H9 (cell line): Measurements from ENCODE around the gene DNAJC17. TPM values are rescaled to one million over a fixed set of nuclear protein-coding genes. Genes with fewer than 3 reads are reported as not detected.

ENCODE experiments used
- DNase-seq: peaks from one replicate; pipeline ENCODE4 v3.0.0-alpha.2; 2017
- H2AFZ ChIP-seq: one replicate; pipeline ENCODE4 v1.6.1; 2013; ENCODE audit warnings: mild to moderate bottlenecking, low read length, control low read depth, moderate library complexity
- H2AK5ac ChIP-seq: 2 replicates; pipeline ENCODE4 v1.6.1; 2013; ENCODE audit warnings: low read length, control low read depth, mixed read lengths; ENCODE audit not compliant: insufficient read length
- H2BK120ac ChIP-seq: one replicate; pipeline ENCODE4 v1.6.1; 2013; ENCODE audit warnings: low read depth, mild to moderate bottlenecking, low read length, control low read depth, inconsistent platforms; ENCODE audit not compliant: poor library complexity, severe bottlenecking
- H2BK12ac ChIP-seq: 2 replicates; pipeline ENCODE4 v1.6.1; 2013; ENCODE audit warnings: low read length, control low read depth, mixed read lengths, low read depth; ENCODE audit not compliant: insufficient read length
- H2BK15ac ChIP-seq: 2 replicates; pipeline ENCODE4 v1.6.1; 2013; ENCODE audit warnings: low read depth, low read length, control low read depth
- H2BK20ac ChIP-seq: one replicate; pipeline ENCODE4 v1.6.1; 2013; ENCODE audit warnings: low read depth, mild to moderate bottlenecking, low read length, control low read depth, inconsistent platforms; ENCODE audit not compliant: poor library complexity, severe bottlenecking
- H2BK5ac ChIP-seq: 2 replicates; pipeline ENCODE4 v1.6.1; 2013; ENCODE audit warnings: low read length, control low read depth, mixed read lengths; ENCODE audit not compliant: insufficient read length
- H3K14ac ChIP-seq: 2 replicates; pipeline ENCODE4 v1.6.1; 2013; ENCODE audit warnings: low read length, control low read depth; ENCODE audit not compliant: insufficient read depth
- H3K18ac ChIP-seq: 2 replicates; pipeline ENCODE4 v1.6.1; 2013; ENCODE audit warnings: low read depth, mild to moderate bottlenecking, mixed read lengths, low read length, control low read depth; ENCODE audit not compliant: insufficient read length
- H3K23ac ChIP-seq: 2 replicates; pipeline ENCODE4 v1.6.1; 2013; ENCODE audit warnings: low read length, control low read depth, mixed read lengths, low read depth; ENCODE audit not compliant: insufficient read length
- H3K23me2 ChIP-seq: 2 replicates; pipeline ENCODE4 v1.6.1; 2013; ENCODE audit warnings: low read depth, mild to moderate bottlenecking, mixed read lengths, low read length, control low read depth; ENCODE audit not compliant: insufficient read length, poor library complexity, severe bottlenecking
- H3K27ac ChIP-seq: 2 replicates; pipeline ENCODE4 v1.5.1; 2013; ENCODE audit warnings: low read length, control low read depth, mixed read lengths, low read depth; ENCODE audit not compliant: insufficient read length
- H3K27me3 ChIP-seq: 2 replicates; pipeline ENCODE4 v1.6.1; 2013; ENCODE audit warnings: low read length, control low read depth, inconsistent platforms; ENCODE audit not compliant: insufficient read depth
- H3K4ac ChIP-seq: 2 replicates; pipeline ENCODE4 v1.6.1; 2013; ENCODE audit warnings: low read depth, mild to moderate bottlenecking, control low read depth, inconsistent platforms, low read length, moderate library complexity
- H3K4me1 ChIP-seq: 2 replicates; pipeline ENCODE4 v1.6.1; 2013; ENCODE audit warnings: low read length, control low read depth, inconsistent platforms; ENCODE audit not compliant: insufficient read depth
- H3K4me2 ChIP-seq: 2 replicates; pipeline ENCODE4 v1.6.1; 2013; ENCODE audit warnings: low read length, control low read depth, mixed read lengths; ENCODE audit not compliant: insufficient read length, insufficient read depth
- H3K56ac ChIP-seq: 2 replicates; pipeline ENCODE4 v1.6.1; 2013; ENCODE audit warnings: low read depth, mild to moderate bottlenecking, mixed read lengths, low read length, control low read depth; ENCODE audit not compliant: insufficient read length
- H3K79me1 ChIP-seq: 2 replicates; pipeline ENCODE4 v1.6.1; 2013; ENCODE audit warnings: low read depth, mild to moderate bottlenecking, moderate library complexity, low read length, control low read depth, inconsistent platforms; ENCODE audit not compliant: insufficient read depth, poor library complexity, severe bottlenecking
- H3K79me2 ChIP-seq: 2 replicates; pipeline ENCODE4 v1.6.1; 2013; ENCODE audit warnings: low read length, control low read depth, inconsistent platforms; ENCODE audit not compliant: insufficient read depth
- H3K9ac ChIP-seq: 2 replicates; pipeline ENCODE4 v1.6.1; 2013; ENCODE audit warnings: low read length, control low read depth, mixed read lengths; ENCODE audit not compliant: insufficient read length; ENCODE audit errors: extremely low read depth
- H3K9me3 ChIP-seq: one replicate; pipeline ENCODE4 v1.6.1; 2013; ENCODE audit warnings: low read depth, low read length, inconsistent platforms; ENCODE audit not compliant: control insufficient read depth
- H3T11ph ChIP-seq: one replicate; pipeline ENCODE4 v1.6.1; 2013; ENCODE audit warnings: mild to moderate bottlenecking, low read length, control low read depth, inconsistent platforms
- H4K20me1 ChIP-seq: one replicate; pipeline ENCODE4 v1.6.1; 2013; ENCODE audit not compliant: control insufficient read depth, insufficient read length, insufficient read depth
- H4K5ac ChIP-seq: 2 replicates; pipeline ENCODE4 v1.6.1; 2013; ENCODE audit warnings: low read depth, mild to moderate bottlenecking, mixed read lengths, low read length, control low read depth; ENCODE audit not compliant: insufficient read length
- H4K8ac ChIP-seq: replicated peaks from 2 replicates; pipeline ENCODE4 v1.6.1; 2013; ENCODE audit warnings: low read length, control low read depth, mixed read lengths, low read depth; ENCODE audit not compliant: insufficient read length
- H4K91ac ChIP-seq: 2 replicates; pipeline ENCODE4 v1.6.1; 2013; ENCODE audit warnings: low read depth, mild to moderate bottlenecking, moderate library complexity, mixed read lengths, low read length, control low read depth; ENCODE audit not compliant: insufficient read length
- H3K27ac Mint-ChIP-seq, 3 experiments: 2 replicates in 2 of 3; 3 replicates in 1 of 3; pipeline ENCODE4 v1.8.0; 2020 to 2021; ENCODE audit warnings: mixed read lengths in 3 of 3, mild to moderate bottlenecking in 1 of 3, moderate library complexity in 1 of 3
- H3K27me3 Mint-ChIP-seq: 2 replicates; pipeline ENCODE4 v1.8.0; 2021; ENCODE audit warnings: low read depth, mild to moderate bottlenecking, moderate library complexity, mixed read lengths
- H3K36me3 Mint-ChIP-seq, 3 experiments: 2 replicates in 2 of 3; 3 replicates in 1 of 3; pipeline ENCODE4 v1.8.0; 2020 to 2021; ENCODE audit warnings: low read depth in 3 of 3, mixed read lengths in 3 of 3; ENCODE audit not compliant: insufficient read depth in 1 of 3
- H3K4me1 Mint-ChIP-seq, 2 experiments: 2 replicates each; pipeline ENCODE4 v1.8.0; 2020; ENCODE audit warnings: mixed read lengths in 2 of 2
- H3K4me3 Mint-ChIP-seq, 2 experiments: 2 replicates in 1 of 2; 3 replicates in 1 of 2; pipeline ENCODE4 v1.8.0; 2020 to 2021; ENCODE audit warnings: mild to moderate bottlenecking in 2 of 2, mixed read lengths in 2 of 2, moderate library complexity in 1 of 2
- H3K9me3 Mint-ChIP-seq, 2 experiments: 2 replicates in 1 of 2; 3 replicates in 1 of 2; pipeline ENCODE4 v1.8.0; 2020; ENCODE audit warnings: mild to moderate bottlenecking in 2 of 2, mixed read lengths in 2 of 2, moderate library complexity in 1 of 2
- CTCF ChIP-seq: fragments of 200-600 bp; sonication (generic); conservative IDR thresholded peaks from 3 replicates; pipeline ENCODE4 v1.8.0; 2021; ENCODE audit warnings: antibody characterized with exemption, mild to moderate bottlenecking
- WGBS: extraction: QIAGEN DNeasy Blood & Tissue Kit; methylation state at CpG from one replicate; pipeline ENCODE4 v1.1.7; 2013; ENCODE audit warnings: missing lambda C conversion rate, low lambda C conversion rate, mixed read lengths; ENCODE audit not compliant: insufficient read length; ENCODE audit errors: extremely low coverage; 5-methylcytosine and 5-hydroxymethylcytosine counted together
- total RNA-seq: library from RNA; stranded (reverse); gene quantifications from 2 replicates; pipeline ENCODE4 v1.2.1, GENCODE V29; 2021

DNAJC17 gene
- total RNA-seq, 1 experiment from 2014 or later: 38.3 TPM

- Histone ChIP-seq H3K4ac (no peak overlapping the region), H2BK120ac (no peak overlapping the region), H2AK5ac (no peak overlapping the region), H3K79me2 (no peaks in the 10 kb centered on the region), H3K56ac (no peak overlapping the region), H2BK15ac (no peak overlapping the region), H3K27me3 (no peaks in the 10 kb centered on the region), H3K4me2 (no peak overlapping the region), H4K5ac (no peak overlapping the region), H3K4me1 (0 out of 2 replicates have a peak, but pooled peaks cover 2% of the 10 kb centered on the region), H3K27ac (no peak overlapping the region), H3K23ac (no peak overlapping the region), H3K79me1 (no peaks in the 10 kb centered on the region), H3K14ac (no peak overlapping the region), H2BK12ac (no peak overlapping the region), H3K9ac (no peak overlapping the region), H3T11ph (no peak overlapping the region), H2BK20ac (no peak overlapping the region), H3K18ac (no peak overlapping the region), H4K91ac (no peak overlapping the region), H3K9me3 (no peaks in the 10 kb centered on the region), H4K8ac (no peak overlapping the region), H4K20me1 (no peaks in the 10 kb centered on the region), H2AFZ (no peak overlapping the region), H3K23me2 (no peaks in the 10 kb centered on the region), H2BK5ac (no peak overlapping the region)
- Mint-ChIP-seq H3K27me3 (no peaks in the 10 kb centered on the region), H3K36me3 (peaks cover 5 to 31% (median 22%) of the 10 kb centered on the region in 3 experiments; a peak in 5 of 7 replicates), H3K27ac (peak overlapping the region; percentile 37 to 89 (median 85); a peak in 5 of 7 replicates), H3K4me1 (peaks cover 17 to 24% of the 10 kb centered on the region in 2 experiments), H3K4me3 (no peak overlapping the region), H3K9me3 (no peaks in the 10 kb centered on the region)
- no peak for DNase-seq
- TF ChIP-seq CTCF: no peak
- WGBS: no CpG with 5 or more reads among the region's 5 CpGs
Measured at GRCh38 chr15:40744815-40745152, 62.5 kb downstream of the DNAJC17 start.
